HG03457 (cell line): Measurements from ENCODE around the gene ZIC4.

Experiments used
- ATAC-seq: cut with Tn5 transposase; IDR thresholded peaks from one replicate; pipeline ENCODE4 v1.9.1; 2021; ENCODE audit warnings: moderate number of reproducible peaks; ENCODE audit not compliant: unreplicated experiment

Gene ZIC4

GRCh38 chr3:147406028-147406931 lies at the start of gene ZIC4:
Gene ZIC4, minus strand, starts transcription at chr3:147406543. Its CDS starts 3,746 bp downstream, at chr3:147402797.
- ATAC-seq: no peak

GRCh38 chr3:147449669-147450068 lies 43.3 kb upstream of the ZIC4 start:
- ATAC-seq: no peak

GRCh38 chr3:147447224-147447623 lies 40.9 kb upstream of the ZIC4 start:
- ATAC-seq: no peak

- no peak for ATAC-seq
Measured at GRCh38 chr3:147431751-147432150, 25.4 kb upstream of the ZIC4 start.

GRCh38 chr3:147428754-147429153 lies 22.4 kb upstream of the ZIC4 start:
- no peak for ATAC-seq

GRCh38 chr3:147428326-147428725 lies 22.0 kb upstream of the ZIC4 start:
- no peak for ATAC-seq

- no peak for ATAC-seq
Measured at GRCh38 chr3:147427746-147428145, 21.4 kb upstream of the ZIC4 start.

GRCh38 chr3:147426931-147427330 lies 20.6 kb upstream of the ZIC4 start:
- ATAC-seq: no peak

GRCh38 chr3:147425388-147425850 lies 19.1 kb upstream of the ZIC4 start:
- no peak for ATAC-seq

- ATAC-seq: no peak
Measured at GRCh38 chr3:147424581-147425387, 18.4 kb upstream of the ZIC4 start.

- no peak for ATAC-seq
Measured at GRCh38 chr3:147423798-147424580, 17.6 kb upstream of the ZIC4 start.

GRCh38 chr3:147423537-147423797 lies 17.1 kb upstream of the ZIC4 start:
- ATAC-seq: no peak

- no peak for ATAC-seq
Measured at GRCh38 chr3:147422601-147423536, 16.5 kb upstream of the ZIC4 start.

GRCh38 chr3:147422196-147422595 lies 15.9 kb upstream of the ZIC4 start:
- no peak for ATAC-seq

- ATAC-seq: no peak
Measured at GRCh38 chr3:147421184-147421912, 15.0 kb upstream of the ZIC4 start.

GRCh38 chr3:147420353-147421183 lies 14.2 kb upstream of the ZIC4 start:
- ATAC-seq: no peak

- no peak for ATAC-seq
Measured at GRCh38 chr3:147419781-147420224, 13.5 kb upstream of the ZIC4 start.
